Natural killer cell (primary cell): ENCODE measurements around the gene CXCL12. TPM values are rescaled to one million over a fixed set of nuclear protein-coding genes. Genes with fewer than 3 reads are reported as not detected.

Experiments
- ATAC-seq, 3 donors: fragments of 150-1000 bp in 2 of 3; fragments of 200-7000 bp in 1 of 3; cut with Tn5 transposase; 1 replicate in 1 of 3; 2 replicates in 2 of 3; pipeline ENCODE4 v1.10.0; 2021; ENCODE audit warnings: mild to moderate bottlenecking in 2 of 3, moderate library complexity in 2 of 3
- DNase-seq, 2 donors: peaks; one replicate each; pipeline versions ENCODE4 v3.0.0 to v3.0.0-alpha.2; 2013 to 2021; ENCODE audit warnings: mixed read lengths in 1 of 2
- H3K27ac ChIP-seq: one replicate; pipeline ENCODE4 v1.5.1; 2013; ENCODE audit warnings: mild to moderate bottlenecking, low read length
- H3K27me3 ChIP-seq: one replicate; pipeline ENCODE4 v1.6.1; 2013; ENCODE audit warnings: low read length; ENCODE audit not compliant: control insufficient read depth, insufficient read depth
- H3K36me3 ChIP-seq: one replicate; pipeline ENCODE4 v1.6.1; 2013; ENCODE audit warnings: low read length; ENCODE audit not compliant: control insufficient read depth, insufficient read depth
- H3K4me1 ChIP-seq: one replicate; pipeline ENCODE4 v1.6.1; 2013; ENCODE audit warnings: low read length; ENCODE audit not compliant: control insufficient read depth, insufficient read depth
- H3K4me3 ChIP-seq: one replicate; pipeline ENCODE4 v1.5.1; 2013; ENCODE audit warnings: low read length
- H3K9me3 ChIP-seq: one replicate; pipeline ENCODE4 v1.6.1; 2013; ENCODE audit warnings: low read length; ENCODE audit not compliant: control insufficient read depth, insufficient read depth
- H3K27ac Mint-ChIP-seq, 2 donors: one replicate each; pipeline ENCODE4 v1.8.0; 2022; ENCODE audit warnings: mild to moderate bottlenecking in 2 of 2, mixed read lengths in 2 of 2, moderate library complexity in 1 of 2
- H3K27me3 Mint-ChIP-seq, 2 donors: one replicate each; pipeline ENCODE4 v1.8.0; 2022; ENCODE audit warnings: low read depth in 2 of 2, mixed read lengths in 2 of 2
- H3K36me3 Mint-ChIP-seq: one replicate; pipeline ENCODE4 v1.8.0; 2022; ENCODE audit warnings: mixed read lengths
- H3K4me1 Mint-ChIP-seq, 2 donors: one replicate each; pipeline ENCODE4 v1.8.0; 2022; ENCODE audit warnings: mixed read lengths in 2 of 2
- H3K4me3 Mint-ChIP-seq: one replicate; pipeline ENCODE4 v1.8.0; 2022; ENCODE audit warnings: mild to moderate bottlenecking, moderate library complexity, mixed read lengths
- H3K9me3 Mint-ChIP-seq, 2 donors: one replicate each; pipeline ENCODE4 v1.8.0; 2022; ENCODE audit warnings: mixed read lengths in 2 of 2
- CTCF ChIP-seq: fragments of 200-600 bp; IDR thresholded peaks from one replicate; pipeline ENCODE4 v1.8.0; 2022; ENCODE audit warnings: antibody characterized with exemption
- WGBS: methylation state at CpG from one replicate; pipeline ENCODE4 v1.1.7; 2013; ENCODE audit warnings: missing lambda C conversion rate; ENCODE audit not compliant: insufficient coverage; 5-methylcytosine and 5-hydroxymethylcytosine counted together
- intact Hi-C: fragments of 100-400 bp; cut with micrococcal nuclease; formaldehyde crosslinking; loops from one replicate; pipeline ENCODE4 v1.14.2; 2022
- total RNA-seq, 4 donors: library from RNA; stranded (reverse); fragments of 120-200 nt in 1 of 4; gene quantifications; one replicate each; pipeline versions ENCODE4 v1.2.3 to v1.2.4, GENCODE V29; 2013 to 2022

Gene CXCL12
- total RNA-seq, 3 donors from 2014 or later (not counting 1 experiment from before 2014, with no cell fraction given) = not detected

- Histone ChIP-seq H3K4me3 (no peak overlapping the region), H3K27me3 (no peaks in the 10 kb centered on the region), H3K9me3 (no peaks in the 10 kb centered on the region), H3K27ac (no peak overlapping the region), H3K4me1 (no peaks in the 10 kb centered on the region), H3K36me3 (no peaks in the 10 kb centered on the region)
- Mint-ChIP-seq H3K36me3 (no peaks in the 10 kb centered on the region), H3K4me1 (no peaks in the 10 kb centered on the region), H3K27me3 (peaks cover 10 to 19% of the 10 kb centered on the region in 2 donors), H3K4me3 (no peak overlapping the region), H3K27ac (no peak overlapping the region), H3K9me3 (no peaks in the 10 kb centered on the region)
- no peak for ATAC-seq
- intact Hi-C loops = no loop called here
- DNase-seq = no peak
- WGBS = 65% methylated on average over 6 of the region's 6 CpGs
- no peak for TF ChIP-seq CTCF
These were observed 15.0 kb upstream of the CXCL12 start for GRCh38 chr10:44399659-44400451.

- H3K27ac ChIP-seq = no peak overlapping the region
- TF ChIP-seq CTCF = no peak
- no peaks in the 10 kb centered on the region for H3K36me3 ChIP-seq
- peaks cover 10 to 18% of the 10 kb centered on the region in 2 donors for H3K27me3 Mint-ChIP-seq
- no peaks in the 10 kb centered on the region for H3K4me1 ChIP-seq
- no peak for DNase-seq
- no peaks in the 10 kb centered on the region for H3K9me3 ChIP-seq
- no peak overlapping the region for H3K4me3 Mint-ChIP-seq
- WGBS = 76% methylated on average over 15 of the region's 15 CpGs
- no peak overlapping the region for H3K27ac Mint-ChIP-seq
- no peak overlapping the region for H3K4me3 ChIP-seq
- intact Hi-C loops = no loop called here
- no peaks in the 10 kb centered on the region for H3K9me3 Mint-ChIP-seq
- no peak for ATAC-seq
- H3K36me3 Mint-ChIP-seq = no peaks in the 10 kb centered on the region
- H3K27me3 ChIP-seq = no peaks in the 10 kb centered on the region
- H3K4me1 Mint-ChIP-seq = no peaks in the 10 kb centered on the region
These were observed 14.1 kb upstream of the CXCL12 start for GRCh38 chr10:44398747-44399658.

GRCh38 chr10:44398271-44398670 lies 13.4 kb upstream of the CXCL12 start:
- H3K4me3 Mint-ChIP-seq = no peak overlapping the region
- Histone ChIP-seq H3K27me3 (no peaks in the 10 kb centered on the region), H3K9me3 (no peaks in the 10 kb centered on the region), H3K4me3 (no peak overlapping the region), H3K36me3 (no peaks in the 10 kb centered on the region), H3K4me1 (no peaks in the 10 kb centered on the region), H3K27ac (no peak overlapping the region)
- H3K36me3 Mint-ChIP-seq = no peaks in the 10 kb centered on the region
- DNase-seq = no peak
- H3K27me3 Mint-ChIP-seq = peaks cover 10 to 12% of the 10 kb centered on the region in 2 donors
- 54% methylated on average over 7 of the region's 7 CpGs for WGBS
- H3K27ac Mint-ChIP-seq = no peak overlapping the region
- intact Hi-C loops = no loop called here
- H3K4me1 Mint-ChIP-seq = no peaks in the 10 kb centered on the region
- no peaks in the 10 kb centered on the region for H3K9me3 Mint-ChIP-seq
- no peak for ATAC-seq
- no peak for TF ChIP-seq CTCF
